Uterus (tissue), 4 donors: ENCODE results near the gene CC2D2A. TPM values are rescaled to one million over a fixed set of nuclear protein-coding genes. Genes with fewer than 3 reads are reported as not detected.

ENCODE experiments used
- DNase-seq, 2 donors: peaks; one replicate each; pipeline ENCODE4 v3.0.0-alpha.2; 2019 to 2020
- H3K27ac ChIP-seq, 2 donors: fragments of 200-600 bp; sonication (generic); 1 replicate in 1 of 2; 2 replicates in 1 of 2; pipeline ENCODE4 v1.5.1; 2016 to 2018
- H3K27me3 ChIP-seq, 2 donors: fragments of 200-600 bp; sonication (generic); one replicate each; pipeline ENCODE4 v1.5.1; 2018 to 2019; ENCODE audit warnings: control low read depth in 1 of 2
- H3K36me3 ChIP-seq, 2 donors: fragments of 200-600 bp; sonication (generic); one replicate each; pipeline ENCODE4 v1.5.1; 2019; ENCODE audit warnings: control low read depth in 1 of 2
- H3K4me1 ChIP-seq, 2 donors: fragments of 200-600 bp; sonication (generic); one replicate each; pipeline ENCODE4 v1.5.1; 2018 to 2019; ENCODE audit warnings: control low read depth in 1 of 2
- H3K4me3 ChIP-seq, 2 donors: fragments of 200-600 bp; sonication (generic); 1 replicate in 1 of 2; 2 replicates in 1 of 2; pipeline ENCODE4 v1.5.1; 2018 to 2019; ENCODE audit warnings: mild to moderate bottlenecking in 1 of 2
- H3K9me3 ChIP-seq, 2 donors: fragments of 200-600 bp; sonication (generic); one replicate each; pipeline ENCODE4 v1.5.1; 2019; ENCODE audit warnings: control low read depth in 1 of 2
- POLR2A ChIP-seq, 2 donors: fragments of 450-650 bp; IDR thresholded peaks; one replicate each; pipeline ENCODE4 v1.6.1; 2016; ENCODE audit warnings: antibody characterized with exemption in 2 of 2, mild to moderate bottlenecking in 1 of 2, moderate library complexity in 1 of 2
- intact Hi-C: fragments of 100-400 bp; cut with DNase I; formaldehyde crosslinking; loops from one replicate; pipeline ENCODE4 v1.15.1; 2023; ENCODE audit warnings: low total_unique reads
- total RNA-seq, 4 donors: library from RNA; depleted of rRNA in 3 of 4; stranded (reverse); fragments of >200 nt in 3 of 4; gene quantifications; one replicate each; pipeline versions ENCODE4 v1.1.0 to v1.2.4, GENCODE V29; 2014 to 2023
- TF ChIP-seq, protein P1 (sequence below), 4 experiments: fragments of 200-600 bp in 2 of 4; fragments of 450-650 bp in 2 of 4; sonication (generic) in 2 of 4; IDR thresholded peaks; one replicate each; pipeline ENCODE4 v1.5.1; 2016 to 2019; ENCODE audit warnings: antibody characterized with exemption in 4 of 4, mild to moderate bottlenecking in 2 of 4, moderate library complexity in 1 of 4
- donor health status: DM: yes; HTN: yes; CAD: no.

The CC2D2A gene
- 10 to 100 TPM; 16.8 to 54.4 (median 33.9) TPM for total RNA-seq

- Histone ChIP-seq H3K27me3 (no peaks in the 10 kb centered on the region), H3K36me3 (no peaks in the 10 kb centered on the region), H3K27ac (peak within 1 kb of the TSS; percentile 64 to 73), H3K4me3 (peak within 1 kb of the TSS; percentile 40 to 45), H3K4me1 (peaks cover 0 to 3% of the 10 kb centered on the region in 2 donors), H3K9me3 (no peaks in the 10 kb centered on the region)
- DNase-seq, result no peak
- TF ChIP-seq, protein P1, sequence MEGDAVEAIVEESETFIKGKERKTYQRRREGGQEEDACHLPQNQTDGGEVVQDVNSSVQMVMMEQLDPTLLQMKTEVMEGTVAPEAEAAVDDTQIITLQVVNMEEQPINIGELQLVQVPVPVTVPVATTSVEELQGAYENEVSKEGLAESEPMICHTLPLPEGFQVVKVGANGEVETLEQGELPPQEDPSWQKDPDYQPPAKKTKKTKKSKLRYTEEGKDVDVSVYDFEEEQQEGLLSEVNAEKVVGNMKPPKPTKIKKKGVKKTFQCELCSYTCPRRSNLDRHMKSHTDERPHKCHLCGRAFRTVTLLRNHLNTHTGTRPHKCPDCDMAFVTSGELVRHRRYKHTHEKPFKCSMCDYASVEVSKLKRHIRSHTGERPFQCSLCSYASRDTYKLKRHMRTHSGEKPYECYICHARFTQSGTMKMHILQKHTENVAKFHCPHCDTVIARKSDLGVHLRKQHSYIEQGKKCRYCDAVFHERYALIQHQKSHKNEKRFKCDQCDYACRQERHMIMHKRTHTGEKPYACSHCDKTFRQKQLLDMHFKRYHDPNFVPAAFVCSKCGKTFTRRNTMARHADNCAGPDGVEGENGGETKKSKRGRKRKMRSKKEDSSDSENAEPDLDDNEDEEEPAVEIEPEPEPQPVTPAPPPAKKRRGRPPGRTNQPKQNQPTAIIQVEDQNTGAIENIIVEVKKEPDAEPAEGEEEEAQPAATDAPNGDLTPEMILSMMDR (IDR thresholded peaks at IDR 0.05), result no peak
- TF ChIP-seq POLR2A (IDR thresholded peaks at IDR 0.05), result no peak
- intact Hi-C loops, result no loop called here
Measured at GRCh38 chr4:15469402-15470127, at the start of gene CC2D2A. TSS of gene CC2D2A (plus strand) at chr4:15469882. CDS start at chr4:15475933, 6,051 bp downstream.

DNA sequence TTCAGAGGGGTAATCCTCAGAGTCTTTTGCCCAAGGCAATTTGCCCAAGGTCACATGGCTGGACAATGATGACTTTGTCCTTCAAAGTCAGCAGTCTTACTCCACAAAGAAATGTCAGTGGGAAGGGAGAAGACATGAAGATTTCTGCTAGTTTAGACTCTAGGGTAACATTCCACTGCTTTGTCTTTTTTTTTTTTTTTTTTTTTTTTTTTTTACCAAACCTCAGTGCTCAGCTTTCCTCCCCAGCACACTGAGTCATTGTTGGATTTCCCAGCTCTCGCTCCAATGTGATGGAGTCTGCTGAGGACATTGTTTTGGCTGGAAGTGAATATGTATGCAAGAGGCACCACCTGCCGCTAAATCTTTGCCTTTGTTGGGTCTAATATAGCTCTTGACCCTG is 49.0 kb upstream of the CC2D2A start:
- H3K4me1 ChIP-seq, result no peaks in the 10 kb centered on the region
- no peaks in the 10 kb centered on the region for H3K36me3 ChIP-seq
- no peak overlapping the region for H3K27ac ChIP-seq
- no peaks in the 10 kb centered on the region for H3K27me3 ChIP-seq
- TF ChIP-seq, protein P1 (IDR thresholded peaks at IDR 0.05), result no peak
- TF ChIP-seq POLR2A (IDR thresholded peaks at IDR 0.05), result no peak
- H3K9me3 ChIP-seq, result no peaks in the 10 kb centered on the region
- no peak overlapping the region for H3K4me3 ChIP-seq
- no peak for DNase-seq
- intact Hi-C loops, result no loop called here

DNA sequence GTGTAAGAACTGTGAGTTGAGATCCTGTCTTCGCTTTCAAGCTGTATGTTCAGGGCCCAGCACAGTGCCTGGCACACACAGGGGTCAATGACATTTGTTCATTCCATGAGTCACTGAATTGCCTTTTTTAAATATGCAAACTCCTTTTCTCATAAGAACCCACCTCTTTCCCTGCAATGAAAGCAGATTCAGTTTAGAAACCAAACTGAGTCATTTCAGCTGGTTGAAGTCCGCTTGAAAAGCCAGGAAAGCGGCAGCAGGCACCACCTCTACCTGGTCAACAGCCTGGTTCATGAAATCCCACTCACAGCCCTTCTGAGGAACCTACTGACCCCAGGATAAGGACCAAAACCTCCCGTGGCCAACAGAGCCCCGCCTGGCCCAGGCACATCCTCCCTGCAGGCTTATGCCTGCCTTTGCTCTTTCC is 46.4 kb upstream of the CC2D2A start:
- Histone ChIP-seq H3K4me3 (no peak overlapping the region), H3K27ac (no peak overlapping the region), H3K4me1 (no peaks in the 10 kb centered on the region), H3K36me3 (no peaks in the 10 kb centered on the region), H3K9me3 (no peaks in the 10 kb centered on the region), H3K27me3 (no peaks in the 10 kb centered on the region)
- TF ChIP-seq, protein P1 (IDR thresholded peaks at IDR 0.05), result no peak
- TF ChIP-seq POLR2A (IDR thresholded peaks at IDR 0.05), result no peak
- no peak for DNase-seq
- intact Hi-C loops, result no loop called here

DNA sequence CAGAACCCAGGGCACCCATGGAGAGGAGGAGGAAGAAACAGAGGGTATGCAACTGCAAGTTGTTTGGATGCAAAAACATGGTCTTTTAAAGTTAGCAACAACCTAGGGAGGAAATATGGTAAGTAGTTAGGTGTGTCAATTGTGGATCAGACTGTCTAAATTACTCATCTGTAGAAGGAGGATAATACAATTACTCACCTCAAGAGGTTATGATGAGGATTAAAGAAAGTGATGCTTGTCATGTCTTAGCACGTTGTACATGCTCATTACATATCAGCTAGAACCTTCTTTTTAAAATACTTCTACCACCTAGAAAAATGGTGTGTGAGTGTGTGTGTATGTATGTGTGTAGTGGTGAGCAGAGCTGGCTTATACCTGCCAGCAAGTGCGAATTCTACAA is 44.2 kb upstream of the CC2D2A start:
- Histone ChIP-seq H3K4me1 (no peaks in the 10 kb centered on the region), H3K4me3 (no peak overlapping the region), H3K36me3 (no peaks in the 10 kb centered on the region), H3K27ac (no peak overlapping the region), H3K9me3 (no peaks in the 10 kb centered on the region), H3K27me3 (no peaks in the 10 kb centered on the region)
- no peak for TF ChIP-seq POLR2A (IDR thresholded peaks at IDR 0.05)
- TF ChIP-seq, protein P1 (IDR thresholded peaks at IDR 0.05), result no peak
- DNase-seq, result no peak
- intact Hi-C loops, result no loop called here

DNA sequence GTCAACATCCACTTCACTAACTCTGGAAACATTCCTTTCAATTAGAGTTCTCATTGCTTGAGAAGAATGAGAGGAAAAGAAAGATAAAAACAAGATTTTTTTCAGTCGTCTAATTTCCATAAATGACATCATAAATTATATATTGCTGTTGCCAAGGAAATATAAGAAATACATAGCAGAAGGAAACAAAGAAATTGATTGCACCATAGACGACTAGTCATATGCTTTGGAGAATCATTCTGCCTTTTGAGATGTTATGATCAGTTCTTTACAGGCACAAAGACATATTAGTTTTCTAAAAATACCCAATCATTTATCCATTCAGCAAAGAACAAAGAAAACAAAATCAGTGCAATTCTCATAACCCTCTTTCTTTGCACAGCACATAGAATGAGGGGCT is 42.5 kb upstream of the CC2D2A start:
- Histone ChIP-seq H3K4me3 (no peak overlapping the region), H3K27ac (peak overlapping the region; percentile 63 to 66), H3K9me3 (no peaks in the 10 kb centered on the region), H3K27me3 (no peaks in the 10 kb centered on the region), H3K36me3 (no peaks in the 10 kb centered on the region), H3K4me1 (no peaks in the 10 kb centered on the region)
- TF ChIP-seq, protein P1 (IDR thresholded peaks at IDR 0.05), result no peak
- TF ChIP-seq POLR2A (IDR thresholded peaks at IDR 0.05), result no peak
- DNase-seq, result no peak
- intact Hi-C loops, result no loop called here
